ENCODE results near the gene TXNDC2.
A peak's percentile ranks its signal among the peaks of the same experiment; 100 is the strongest.
"Not testable (repeated sequence)": the region's sequence is repeated elsewhere in the genome, so short reads cannot be mapped to it uniquely, and the experiment has no call there.

The TXNDC2 gene

GRCh38 chr18:9876867-9877654 lies 8.7 kb upstream of the TXNDC2 start:
- Histone ChIP-seq H3K36me3 (ENCODE audit: control insufficient read depth, insufficient read depth, low read length) (no peaks in the 10 kb centered on the region), H3K9me3 (ENCODE audit: control insufficient read depth, low read length) (no peaks in the 10 kb centered on the region), H3K4me3 (ENCODE audit: low read length) (no peak overlapping the region), H3K9ac (ENCODE audit: low read length) (peak overlapping the region; percentile 61), H3K27me3 (ENCODE audit: control insufficient read depth, insufficient read depth, low read length) (no peaks in the 10 kb centered on the region), H3K4me1 (ENCODE audit: control insufficient read depth, insufficient read depth, low read length) (peaks cover 12% of the 10 kb centered on the region)

GRCh38 chr18:9877655-9878014 lies 8.1 kb upstream of the TXNDC2 start:
- Histone ChIP-seq H3K36me3 (ENCODE audit: control insufficient read depth, insufficient read depth, low read length) (no peaks in the 10 kb centered on the region), H3K9me3 (ENCODE audit: control insufficient read depth, low read length) (no peaks in the 10 kb centered on the region), H3K9ac (ENCODE audit: low read length) (peak overlapping the region; percentile 61), H3K27me3 (ENCODE audit: control insufficient read depth, insufficient read depth, low read length) (no peaks in the 10 kb centered on the region), H3K4me3 (ENCODE audit: low read length) (no peak overlapping the region), H3K4me1 (ENCODE audit: control insufficient read depth, insufficient read depth, low read length) (peaks cover 12% of the 10 kb centered on the region)

GRCh38 chr18:9878095-9878494 lies 7.7 kb upstream of the TXNDC2 start:
- Histone ChIP-seq H3K36me3 (ENCODE audit: control insufficient read depth, insufficient read depth, low read length) (no peaks in the 10 kb centered on the region), H3K4me1 (ENCODE audit: control insufficient read depth, insufficient read depth, low read length) (peaks cover 12% of the 10 kb centered on the region), H3K4me3 (ENCODE audit: low read length) (no peak overlapping the region), H3K9ac (ENCODE audit: low read length) (no peak overlapping the region), H3K27me3 (ENCODE audit: control insufficient read depth, insufficient read depth, low read length) (no peaks in the 10 kb centered on the region), H3K9me3 (ENCODE audit: control insufficient read depth, low read length) (no peaks in the 10 kb centered on the region)

- Histone ChIP-seq H3K9ac (ENCODE audit: low read length) (no peak overlapping the region), H3K4me3 (ENCODE audit: low read length) (no peak overlapping the region), H3K27me3 (ENCODE audit: control insufficient read depth, insufficient read depth, low read length) (no peaks in the 10 kb centered on the region), H3K9me3 (ENCODE audit: control insufficient read depth, low read length) (no peaks in the 10 kb centered on the region), H3K4me1 (ENCODE audit: control insufficient read depth, insufficient read depth, low read length) (peaks cover 12% of the 10 kb centered on the region), H3K36me3 (ENCODE audit: control insufficient read depth, insufficient read depth, low read length) (no peaks in the 10 kb centered on the region)
Measured at GRCh38 chr18:9878783-9879242, 7.0 kb upstream of the TXNDC2 start.

GRCh38 chr18:9884090-9884489 lies 1.7 kb upstream of the TXNDC2 start:
- no peak overlapping the region for H3K4me3 ChIP-seq (ENCODE audit: low read length)
- H3K27me3 ChIP-seq (ENCODE audit: control insufficient read depth, insufficient read depth, low read length) = no peaks in the 10 kb centered on the region
- no peaks in the 10 kb centered on the region for H3K36me3 ChIP-seq (ENCODE audit: control insufficient read depth, insufficient read depth, low read length)
- H3K4me1 ChIP-seq (ENCODE audit: control insufficient read depth, insufficient read depth, low read length) = no peaks in the 10 kb centered on the region
- no peaks in the 10 kb centered on the region for H3K9me3 ChIP-seq (ENCODE audit: control insufficient read depth, low read length)
- H3K9ac ChIP-seq (ENCODE audit: low read length) = no peak overlapping the region

GRCh38 chr18:9884532-9885140 lies 1.1 kb upstream of the TXNDC2 start:
- no peaks in the 10 kb centered on the region for H3K9me3 ChIP-seq (ENCODE audit: control insufficient read depth, low read length)
- no peak overlapping the region for H3K4me3 ChIP-seq (ENCODE audit: low read length)
- H3K9ac ChIP-seq (ENCODE audit: low read length) = no peak overlapping the region
- no peaks in the 10 kb centered on the region for H3K36me3 ChIP-seq (ENCODE audit: control insufficient read depth, insufficient read depth, low read length)
- no peaks in the 10 kb centered on the region for H3K4me1 ChIP-seq (ENCODE audit: control insufficient read depth, insufficient read depth, low read length)
- H3K27me3 ChIP-seq (ENCODE audit: control insufficient read depth, insufficient read depth, low read length) = no peaks in the 10 kb centered on the region

GRCh38 chr18:9886005-9886348 lies 204 bp downstream of the TXNDC2 start:
- H3K4me3 ChIP-seq (ENCODE audit: low read length) = no peak overlapping the region
- no peak overlapping the region for H3K9ac ChIP-seq (ENCODE audit: low read length)
- no peaks in the 10 kb centered on the region for H3K36me3 ChIP-seq (ENCODE audit: control insufficient read depth, insufficient read depth, low read length)
- no peaks in the 10 kb centered on the region for H3K27me3 ChIP-seq (ENCODE audit: control insufficient read depth, insufficient read depth, low read length)
- no peaks in the 10 kb centered on the region for H3K4me1 ChIP-seq (ENCODE audit: control insufficient read depth, insufficient read depth, low read length)
- H3K9me3 ChIP-seq (ENCODE audit: control insufficient read depth, low read length) = no peaks in the 10 kb centered on the region

GRCh38 chr18:9887992-9888391 lies 2.2 kb downstream of the TXNDC2 start:
- Histone ChIP-seq H3K36me3 (ENCODE audit: control insufficient read depth, insufficient read depth, low read length) (no peaks in the 10 kb centered on the region), H3K9me3 (ENCODE audit: control insufficient read depth, low read length) (no peaks in the 10 kb centered on the region), H3K4me3 (ENCODE audit: low read length) (no peak overlapping the region), H3K27me3 (ENCODE audit: control insufficient read depth, insufficient read depth, low read length) (no peaks in the 10 kb centered on the region), H3K4me1 (ENCODE audit: control insufficient read depth, insufficient read depth, low read length) (no peaks in the 10 kb centered on the region), H3K9ac (ENCODE audit: low read length) (no peak overlapping the region)

GRCh38 chr18:9890196-9890595 lies 4.4 kb downstream of the TXNDC2 start:
- Histone ChIP-seq H3K36me3 (ENCODE audit: control insufficient read depth, insufficient read depth, low read length) (no peaks in the 10 kb centered on the region), H3K27me3 (ENCODE audit: control insufficient read depth, insufficient read depth, low read length) (no peaks in the 10 kb centered on the region), H3K9ac (ENCODE audit: low read length) (no peak overlapping the region), H3K4me1 (ENCODE audit: control insufficient read depth, insufficient read depth, low read length) (no peaks in the 10 kb centered on the region), H3K9me3 (ENCODE audit: control insufficient read depth, low read length) (no peaks in the 10 kb centered on the region), H3K4me3 (ENCODE audit: low read length) (no peak overlapping the region)

- H3K36me3 ChIP-seq (ENCODE audit: control insufficient read depth, insufficient read depth, low read length) = no peaks in the 10 kb centered on the region
- no peaks in the 10 kb centered on the region for H3K9me3 ChIP-seq (ENCODE audit: control insufficient read depth, low read length)
- no peaks in the 10 kb centered on the region for H3K27me3 ChIP-seq (ENCODE audit: control insufficient read depth, insufficient read depth, low read length)
- no peaks in the 10 kb centered on the region for H3K4me1 ChIP-seq (ENCODE audit: control insufficient read depth, insufficient read depth, low read length)
- no peak overlapping the region for H3K4me3 ChIP-seq (ENCODE audit: low read length)
- H3K9ac ChIP-seq (ENCODE audit: low read length) = no peak overlapping the region
Measured at GRCh38 chr18:9890957-9891356, 5.2 kb downstream of the TXNDC2 start.

- not testable (repeated sequence) for H3K27me3 ChIP-seq (ENCODE audit: control insufficient read depth, insufficient read depth, low read length); H3K4me1 ChIP-seq (ENCODE audit: control insufficient read depth, insufficient read depth, low read length); H3K9ac ChIP-seq (ENCODE audit: low read length); H3K4me3 ChIP-seq (ENCODE audit: low read length); H3K9me3 ChIP-seq (ENCODE audit: control insufficient read depth, low read length); H3K36me3 ChIP-seq (ENCODE audit: control insufficient read depth, insufficient read depth, low read length)
Measured at GRCh38 chr18:9891515-9891914, 5.7 kb downstream of the TXNDC2 start.

GRCh38 chr18:9894454-9895068 lies 8.8 kb downstream of the TXNDC2 start:
- Histone ChIP-seq H3K4me1 (ENCODE audit: control insufficient read depth, insufficient read depth, low read length) (no peaks in the 10 kb centered on the region), H3K36me3 (ENCODE audit: control insufficient read depth, insufficient read depth, low read length) (no peaks in the 10 kb centered on the region), H3K27me3 (ENCODE audit: control insufficient read depth, insufficient read depth, low read length) (no peaks in the 10 kb centered on the region), H3K4me3 (ENCODE audit: low read length) (no peak overlapping the region), H3K9me3 (ENCODE audit: control insufficient read depth, low read length) (no peaks in the 10 kb centered on the region), H3K9ac (ENCODE audit: low read length) (no peak overlapping the region)

Measured in mucosa of stomach (tissue), 1 donor.